Measurements from ENCODE around the gene NRAP. TPM values are rescaled to one million over a fixed set of nuclear protein-coding genes. Genes with fewer than 3 reads are reported as not detected.

Gene NRAP
- total and polyA plus RNA-seq, 10 of the 15 experiments (the other 5 are each of a cell fraction or from before 2014, with no cell fraction given) = not detected

DNA sequence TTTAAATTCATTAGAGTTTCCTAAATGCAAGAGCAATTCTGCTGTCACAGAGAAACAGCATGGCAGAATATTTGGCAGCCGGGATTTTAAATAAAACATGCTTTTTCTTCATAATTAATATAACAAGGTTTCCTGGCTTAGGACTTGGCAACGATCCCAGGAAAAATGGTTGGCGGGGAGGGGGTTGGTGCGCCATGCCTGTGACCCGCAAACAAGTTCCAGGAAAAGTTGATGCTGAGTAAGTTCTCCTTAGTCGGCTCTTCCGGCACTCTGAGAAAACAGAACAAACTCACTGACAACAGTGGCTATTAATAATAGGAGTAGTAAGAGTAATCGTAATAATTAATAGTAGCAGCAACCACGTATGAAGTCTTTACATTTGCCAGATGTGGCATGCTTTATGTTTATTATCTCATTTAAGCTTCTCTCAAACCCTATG, 106.4 kb downstream of the NRAP start (continued):
- TF ChIP-seq, protein P1, sequence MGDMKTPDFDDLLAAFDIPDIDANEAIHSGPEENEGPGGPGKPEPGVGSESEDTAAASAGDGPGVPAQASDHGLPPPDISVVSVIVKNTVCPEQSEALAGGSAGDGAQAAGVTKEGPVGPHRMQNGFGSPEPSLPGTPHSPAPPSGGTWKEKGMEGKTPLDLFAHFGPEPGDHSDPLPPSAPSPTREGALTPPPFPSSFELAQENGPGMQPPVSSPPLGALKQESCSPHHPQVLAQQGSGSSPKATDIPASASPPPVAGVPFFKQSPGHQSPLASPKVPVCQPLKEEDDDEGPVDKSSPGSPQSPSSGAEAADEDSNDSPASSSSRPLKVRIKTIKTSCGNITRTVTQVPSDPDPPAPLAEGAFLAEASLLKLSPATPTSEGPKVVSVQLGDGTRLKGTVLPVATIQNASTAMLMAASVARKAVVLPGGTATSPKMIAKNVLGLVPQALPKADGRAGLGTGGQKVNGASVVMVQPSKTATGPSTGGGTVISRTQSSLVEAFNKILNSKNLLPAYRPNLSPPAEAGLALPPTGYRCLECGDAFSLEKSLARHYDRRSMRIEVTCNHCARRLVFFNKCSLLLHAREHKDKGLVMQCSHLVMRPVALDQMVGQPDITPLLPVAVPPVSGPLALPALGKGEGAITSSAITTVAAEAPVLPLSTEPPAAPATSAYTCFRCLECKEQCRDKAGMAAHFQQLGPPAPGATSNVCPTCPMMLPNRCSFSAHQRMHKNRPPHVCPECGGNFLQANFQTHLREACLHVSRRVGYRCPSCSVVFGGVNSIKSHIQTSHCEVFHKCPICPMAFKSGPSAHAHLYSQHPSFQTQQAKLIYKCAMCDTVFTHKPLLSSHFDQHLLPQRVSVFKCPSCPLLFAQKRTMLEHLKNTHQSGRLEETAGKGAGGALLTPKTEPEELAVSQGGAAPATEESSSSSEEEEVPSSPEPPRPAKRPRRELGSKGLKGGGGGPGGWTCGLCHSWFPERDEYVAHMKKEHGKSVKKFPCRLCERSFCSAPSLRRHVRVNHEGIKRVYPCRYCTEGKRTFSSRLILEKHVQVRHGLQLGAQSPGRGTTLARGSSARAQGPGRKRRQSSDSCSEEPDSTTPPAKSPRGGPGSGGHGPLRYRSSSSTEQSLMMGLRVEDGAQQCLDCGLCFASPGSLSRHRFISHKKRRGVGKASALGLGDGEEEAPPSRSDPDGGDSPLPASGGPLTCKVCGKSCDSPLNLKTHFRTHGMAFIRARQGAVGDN (IDR thresholded peaks at IDR 0.05) = no peak
- no peak for TF ChIP-seq FOXM1 (IDR thresholded peaks at IDR 0.05; ENCODE audit: low read depth, low read length)
- no peak for TF ChIP-seq YBX1 (IDR thresholded peaks at IDR 0.05)
- no peak for TF ChIP-seq JUND (IDR thresholded peaks at IDR 0.05; ENCODE audit: low read depth, low read length)
- no peak for TF ChIP-seq POLR2A (IDR thresholded peaks at IDR 0.05; ENCODE audit: low read depth, low read length)
- TF ChIP-seq IRF5 (IDR thresholded peaks at IDR 0.05; ENCODE audit: borderline replicate concordance) = no peak
- no peak for TF ChIP-seq BACH1 (IDR thresholded peaks at IDR 0.05; ENCODE audit: borderline replicate concordance)
- no peak for TF ChIP-seq TCF12 (IDR thresholded peaks at IDR 0.05; ENCODE audit: low read depth, low read length)
- TF ChIP-seq, protein P2, sequence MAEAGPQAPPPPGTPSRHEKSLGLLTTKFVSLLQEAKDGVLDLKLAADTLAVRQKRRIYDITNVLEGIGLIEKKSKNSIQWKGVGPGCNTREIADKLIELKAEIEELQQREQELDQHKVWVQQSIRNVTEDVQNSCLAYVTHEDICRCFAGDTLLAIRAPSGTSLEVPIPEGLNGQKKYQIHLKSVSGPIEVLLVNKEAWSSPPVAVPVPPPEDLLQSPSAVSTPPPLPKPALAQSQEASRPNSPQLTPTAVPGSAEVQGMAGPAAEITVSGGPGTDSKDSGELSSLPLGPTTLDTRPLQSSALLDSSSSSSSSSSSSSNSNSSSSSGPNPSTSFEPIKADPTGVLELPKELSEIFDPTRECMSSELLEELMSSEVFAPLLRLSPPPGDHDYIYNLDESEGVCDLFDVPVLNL (IDR thresholded peaks at IDR 0.05; ENCODE audit: low read depth, low read length) = no peak
- TF ChIP-seq RFX5 (IDR thresholded peaks at IDR 0.05; ENCODE audit: low read depth, low read length) = no peak
- TF ChIP-seq CHD4 (IDR thresholded peaks at IDR 0.05) = no peak
- TF ChIP-seq, protein P3, sequence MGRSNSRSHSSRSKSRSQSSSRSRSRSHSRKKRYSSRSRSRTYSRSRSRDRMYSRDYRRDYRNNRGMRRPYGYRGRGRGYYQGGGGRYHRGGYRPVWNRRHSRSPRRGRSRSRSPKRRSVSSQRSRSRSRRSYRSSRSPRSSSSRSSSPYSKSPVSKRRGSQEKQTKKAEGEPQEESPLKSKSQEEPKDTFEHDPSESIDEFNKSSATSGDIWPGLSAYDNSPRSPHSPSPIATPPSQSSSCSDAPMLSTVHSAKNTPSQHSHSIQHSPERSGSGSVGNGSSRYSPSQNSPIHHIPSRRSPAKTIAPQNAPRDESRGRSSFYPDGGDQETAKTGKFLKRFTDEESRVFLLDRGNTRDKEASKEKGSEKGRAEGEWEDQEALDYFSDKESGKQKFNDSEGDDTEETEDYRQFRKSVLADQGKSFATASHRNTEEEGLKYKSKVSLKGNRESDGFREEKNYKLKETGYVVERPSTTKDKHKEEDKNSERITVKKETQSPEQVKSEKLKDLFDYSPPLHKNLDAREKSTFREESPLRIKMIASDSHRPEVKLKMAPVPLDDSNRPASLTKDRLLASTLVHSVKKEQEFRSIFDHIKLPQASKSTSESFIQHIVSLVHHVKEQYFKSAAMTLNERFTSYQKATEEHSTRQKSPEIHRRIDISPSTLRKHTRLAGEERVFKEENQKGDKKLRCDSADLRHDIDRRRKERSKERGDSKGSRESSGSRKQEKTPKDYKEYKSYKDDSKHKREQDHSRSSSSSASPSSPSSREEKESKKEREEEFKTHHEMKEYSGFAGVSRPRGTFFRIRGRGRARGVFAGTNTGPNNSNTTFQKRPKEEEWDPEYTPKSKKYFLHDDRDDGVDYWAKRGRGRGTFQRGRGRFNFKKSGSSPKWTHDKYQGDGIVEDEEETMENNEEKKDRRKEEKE (IDR thresholded peaks at IDR 0.05) = no peak
- no peak for TF ChIP-seq CREB1 (IDR thresholded peaks at IDR 0.05; ENCODE audit: low read depth)

All from GM12878 (cell line).